IMR-90 (cell line): ENCODE measurements around the gene ALOX15B. TPM values are rescaled to one million over a fixed set of nuclear protein-coding genes. Genes with fewer than 3 reads are reported as not detected.

Experiments
- ATAC-seq: fragments of 200-7000 bp; cut with Tn5 transposase; 2 replicates; pipeline ENCODE4 v1.9.1; 2020; ENCODE audit warnings: low read depth, mild to moderate bottlenecking, moderate library complexity
- BruUV-seq: library from RNA; stranded (reverse); fragments of 400-500 nt; replicated peaks from 2 replicates; lab custom pipeline; 2021; lab: Mats Ljungman, UMichigan
- CTCF ChIA-PET: fragments of 300-600 bp; formaldehyde crosslinking; extraction: SDS; loops from one replicate; lab custom pipeline; 2021; ENCODE audit warnings: antibody characterized with exemption; lab: Yijun Ruan, JAX
- POLR2A ChIA-PET: fragments of 300-600 bp; sonication (Branson Sonifier 250); formaldehyde crosslinking; loops from one replicate; lab custom pipeline; 2022; ENCODE audit warnings: antibody characterized with exemption; ENCODE audit not compliant: unreplicated experiment; lab: Charles Lee
- DNase-seq: peaks from one replicate; pipeline ENCODE4 v3.0.0; 2013
- H2AFZ ChIP-seq: replicated peaks from 2 replicates; pipeline ENCODE3; 2013; ENCODE audit warnings: low read length, mild to moderate bottlenecking; ENCODE audit not compliant: poor library complexity
- H2AK5ac ChIP-seq: 2 replicates; pipeline ENCODE4 v1.6.1; 2013; ENCODE audit warnings: low read depth, low read length, inconsistent platforms
- H2AK9ac ChIP-seq: replicated peaks from 2 replicates; pipeline ENCODE3; 2013; ENCODE audit warnings: mild to moderate bottlenecking, low read depth, low read length, moderate library complexity; ENCODE audit not compliant: poor library complexity
- H2BK120ac ChIP-seq: 2 replicates; pipeline ENCODE4 v1.6.1; 2013; ENCODE audit warnings: low read depth, low read length, inconsistent platforms
- H2BK15ac ChIP-seq: 3 replicates; pipeline ENCODE4 v1.6.1; 2013; ENCODE audit warnings: low read depth, low read length, inconsistent platforms
- H2BK20ac ChIP-seq: 2 replicates; pipeline ENCODE4 v1.6.1; 2013; ENCODE audit warnings: low read depth, mild to moderate bottlenecking, inconsistent platforms, low read length, moderate library complexity
- H2BK5ac ChIP-seq: 2 replicates; pipeline ENCODE4 v1.6.1; 2013; ENCODE audit warnings: mild to moderate bottlenecking, low read depth, low read length, inconsistent platforms; ENCODE audit not compliant: poor library complexity, severe bottlenecking
- H3K14ac ChIP-seq: replicated peaks from 2 replicates; pipeline ENCODE4 v1.6.1; 2013; ENCODE audit warnings: low read depth, low read length, inconsistent platforms
- H3K18ac ChIP-seq: 2 replicates; pipeline ENCODE4 v1.6.1; 2013; ENCODE audit warnings: low read depth, low read length, control low read depth
- H3K23ac ChIP-seq: 2 replicates; pipeline ENCODE4 v1.6.1; 2013; ENCODE audit warnings: low read depth, low read length, inconsistent platforms
- H3K27ac ChIP-seq: 2 replicates; pipeline ENCODE4 v1.5.1; 2013; ENCODE audit warnings: mild to moderate bottlenecking, control low read depth, low read length; ENCODE audit not compliant: insufficient read depth
- H3K27me3 ChIP-seq: 2 replicates; pipeline ENCODE4 v1.6.1; 2013; ENCODE audit warnings: low read length; ENCODE audit not compliant: control insufficient read depth, insufficient read depth
- H3K36me3 ChIP-seq: 2 replicates; pipeline ENCODE4 v1.6.1; 2013; ENCODE audit warnings: low read length, mixed read lengths; ENCODE audit not compliant: control insufficient read depth, insufficient read depth
- H3K4ac ChIP-seq: 2 replicates; pipeline ENCODE4 v1.6.1; 2013; ENCODE audit warnings: low read depth, low read length, inconsistent platforms
- H3K4me1 ChIP-seq: 2 replicates; pipeline ENCODE4 v1.6.1; 2013; ENCODE audit warnings: low read length, mixed read lengths; ENCODE audit not compliant: control insufficient read depth, insufficient read depth
- H3K4me2 ChIP-seq: 2 replicates; pipeline ENCODE4 v1.6.1; 2013; ENCODE audit warnings: low read depth, mild to moderate bottlenecking, control low read depth, low read length, moderate library complexity
- H3K4me3 ChIP-seq: 2 replicates; pipeline ENCODE4 v1.5.1; 2013; ENCODE audit warnings: low read depth, mild to moderate bottlenecking, control low read depth, low read length, moderate library complexity; ENCODE audit not compliant: insufficient read depth
- H3K56ac ChIP-seq: 2 replicates; pipeline ENCODE4 v1.6.1; 2013; ENCODE audit warnings: low read length, inconsistent platforms; ENCODE audit not compliant: insufficient read depth; ENCODE audit errors: extremely low read depth
- H3K79me1 ChIP-seq, 2 experiments: 2 replicates each; pipeline ENCODE4 v1.6.1; 2013; ENCODE audit warnings: low read length in 2 of 2, inconsistent platforms in 1 of 2, low read depth in 1 of 2
- H3K9ac ChIP-seq: 2 replicates; pipeline ENCODE4 v1.6.1; 2013; ENCODE audit warnings: low read depth, low read length, control low read depth
- H3K9me1 ChIP-seq: 2 replicates; pipeline ENCODE4 v1.6.1; 2013; ENCODE audit warnings: low read length, inconsistent platforms; ENCODE audit not compliant: insufficient read depth
- H3K9me3 ChIP-seq: 2 replicates; pipeline ENCODE4 v1.6.1; 2013; ENCODE audit warnings: low read length; ENCODE audit not compliant: control insufficient read depth, insufficient read depth
- H4K20me1 ChIP-seq: 2 replicates; pipeline ENCODE4 v1.6.1; 2013; ENCODE audit warnings: low read length, inconsistent platforms; ENCODE audit not compliant: insufficient read depth
- H4K5ac ChIP-seq: 2 replicates; pipeline ENCODE4 v1.6.1; 2013; ENCODE audit warnings: mild to moderate bottlenecking, low read depth, low read length, control low read depth
- H4K8ac ChIP-seq, 2 experiments: 2 replicates each; pipeline ENCODE4 v1.6.1; 2013; ENCODE audit warnings: low read depth in 2 of 2, low read length in 2 of 2, control low read depth in 1 of 2, inconsistent platforms in 1 of 2
- H4K91ac ChIP-seq: 2 replicates; pipeline ENCODE4 v1.6.1; 2013; ENCODE audit warnings: low read depth, low read length, inconsistent platforms; ENCODE audit not compliant: insufficient read depth
- BHLHE40 ChIP-seq: fragments of 150-350 bp; IDR thresholded peaks from 2 replicates; pipeline ENCODE4 v1.6.1; 2016; ENCODE audit warnings: mild to moderate bottlenecking, low read depth, low read length
- CEBPB ChIP-seq: IDR thresholded peaks from 2 replicates; pipeline ENCODE4 v1.6.1; 2012; ENCODE audit warnings: low read depth, low read length, improper control_type of control experiment
- CHD1 ChIP-seq: IDR thresholded peaks from 2 replicates; pipeline ENCODE4 v1.6.1; 2012; ENCODE audit warnings: low read depth, low read length, improper control_type of control experiment
- FOS ChIP-seq: fragments of 150-350 bp; IDR thresholded peaks from 2 replicates; pipeline ENCODE4 v1.6.1; 2016; ENCODE audit warnings: low read depth, low read length
- MAZ ChIP-seq: IDR thresholded peaks from 2 replicates; pipeline ENCODE4 v1.6.1; 2012; ENCODE audit warnings: low read depth, mild to moderate bottlenecking, low read length, improper control_type of control experiment, moderate library complexity, borderline replicate concordance
- MXI1 ChIP-seq: IDR thresholded peaks from 2 replicates; pipeline ENCODE4 v1.6.1; 2012; ENCODE audit warnings: low read depth, mild to moderate bottlenecking, low read length, moderate library complexity, borderline replicate concordance
- NFE2L2 ChIP-seq: fragments of 150-350 bp; IDR thresholded peaks from 2 replicates; pipeline ENCODE4 v1.6.1; 2016; ENCODE audit warnings: low read depth, mild to moderate bottlenecking, low read length
- POLR2A ChIP-seq: IDR thresholded peaks from 2 replicates; pipeline ENCODE4 v1.6.1; 2012; ENCODE audit warnings: mild to moderate bottlenecking, low read depth, low read length
- RAD21 ChIP-seq: IDR thresholded peaks from 2 replicates; pipeline ENCODE4 v1.6.1; 2012; ENCODE audit warnings: low read length, improper control_type of control experiment
- RCOR1 ChIP-seq: IDR thresholded peaks from 2 replicates; pipeline ENCODE4 v1.6.1; 2012; ENCODE audit warnings: mild to moderate bottlenecking, low read length, improper control_type of control experiment; ENCODE audit not compliant: insufficient replicate concordance
- RFX5 ChIP-seq: IDR thresholded peaks from 2 replicates; pipeline ENCODE4 v1.8.0; 2012; ENCODE audit warnings: low read depth, mild to moderate bottlenecking, low read length, moderate library complexity
- SMC3 ChIP-seq: fragments of 150-350 bp; IDR thresholded peaks from 2 replicates; pipeline ENCODE4 v1.6.1; 2016; ENCODE audit warnings: low read depth, mild to moderate bottlenecking, antibody characterized with exemption, low read length, moderate library complexity
- USF2 ChIP-seq: fragments of 150-350 bp; IDR thresholded peaks from 2 replicates; pipeline ENCODE4 v1.6.1; 2017; ENCODE audit warnings: mild to moderate bottlenecking, antibody characterized with exemption, low read length, low read depth
- WGBS, 2 experiments: methylation state at CpG; one replicate each; pipeline versions ENCODE4 v1.1.5 to v1.1.7; 2013; ENCODE audit warnings: missing lambda C conversion rate in 2 of 2; ENCODE audit not compliant: insufficient read length in 1 of 2; ENCODE audit errors: extremely low coverage in 2 of 2; 5-methylcytosine and 5-hydroxymethylcytosine counted together
- dilution Hi-C: fragments of 300-500 bp; cut with HindIII; formaldehyde crosslinking; loops from one replicate; pipeline ENCODE4 v1.14.3; 2018; ENCODE audit warnings: low sequenced_read_pairs; ENCODE audit not compliant: unreplicated experiment
- in situ Hi-C: fragments of 300-500 bp; cut with MboI; formaldehyde crosslinking; loops from 3 replicates; pipeline ENCODE4 v1.14.3; 2019; ENCODE audit warnings: low sequenced_read_pairs, inconsistent platforms, mixed read lengths
- intact Hi-C: fragments of 100-400 bp; cut with micrococcal nuclease; formaldehyde crosslinking; loops from 2 replicates; pipeline ENCODE4 v1.10.0; 2022
- polyA plus RNA-seq, 3 experiments: library from polyadenylated mRNA; depleted of rRNA; stranded (reverse); fragments of >200 nt; gene quantifications; 2 replicates each; pipeline ENCODE4 v1.2.3, GENCODE V29; 2012; ENCODE audit warnings: low replicate concordance in 1 of 3
- total RNA-seq: library from RNA; depleted of rRNA; stranded (reverse); fragments of >200 nt; gene quantifications from 2 replicates; pipeline ENCODE4 v1.2.3, GENCODE V29; 2012
- TF ChIP-seq, protein P1 (sequence below): fragments of 150-350 bp; IDR thresholded peaks from 2 replicates; pipeline ENCODE4 v1.6.1; 2016; ENCODE audit warnings: low read depth, mild to moderate bottlenecking, low read length, moderate library complexity, borderline replicate concordance
- TF ChIP-seq, protein P2 (sequence below): conservative IDR thresholded peaks from 2 replicates; pipeline ENCODE4 v1.5.1; 2012; ENCODE audit warnings: mild to moderate bottlenecking, low read depth, low read length, improper control_type of control experiment

ALOX15B gene
- total and polyA plus RNA-seq, 2 of the 4 experiments (the other 2 are of a cell fraction): not detected

GRCh38 chr17:8084250-8084649 is 45.4 kb downstream of the ALOX15B start:
- H3K4ac ChIP-seq: no peak overlapping the region
- ATAC-seq: no peak
- 0 out of 2 replicates have a peak, but pooled peaks cover 1% of the 10 kb centered on the region for H3K4me1 ChIP-seq
- no peak overlapping the region for H2BK20ac ChIP-seq
- no peak overlapping the region for H4K91ac ChIP-seq
- no peak overlapping the region for H3K23ac ChIP-seq
- intact Hi-C loops: loop anchor here (5.0 kb wide), 1 partner anchor 73 kb away; no protein-coding TSS in a partner anchor
- H3K4me3 ChIP-seq: no peak overlapping the region
- no peak overlapping the region for H3K4me2 ChIP-seq
- no peak overlapping the region for H3K56ac ChIP-seq
- H3K79me1 ChIP-seq: no peaks in the 10 kb centered on the region
- ChIA-PET CTCF (interaction anchor here (0.9 to 1.2 kb wide), 2 partner anchors 9 to 11 kb away, joined by 4 read pairs; no protein-coding TSS in a partner anchor), POLR2A (no interaction called here)
- TF ChIP-seq POLR2A: no peak
- TF ChIP-seq, protein P1, sequence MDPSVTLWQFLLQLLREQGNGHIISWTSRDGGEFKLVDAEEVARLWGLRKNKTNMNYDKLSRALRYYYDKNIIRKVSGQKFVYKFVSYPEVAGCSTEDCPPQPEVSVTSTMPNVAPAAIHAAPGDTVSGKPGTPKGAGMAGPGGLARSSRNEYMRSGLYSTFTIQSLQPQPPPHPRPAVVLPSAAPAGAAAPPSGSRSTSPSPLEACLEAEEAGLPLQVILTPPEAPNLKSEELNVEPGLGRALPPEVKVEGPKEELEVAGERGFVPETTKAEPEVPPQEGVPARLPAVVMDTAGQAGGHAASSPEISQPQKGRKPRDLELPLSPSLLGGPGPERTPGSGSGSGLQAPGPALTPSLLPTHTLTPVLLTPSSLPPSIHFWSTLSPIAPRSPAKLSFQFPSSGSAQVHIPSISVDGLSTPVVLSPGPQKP: no peak
- no peak for TF ChIP-seq RCOR1
- TF ChIP-seq, protein P2, sequence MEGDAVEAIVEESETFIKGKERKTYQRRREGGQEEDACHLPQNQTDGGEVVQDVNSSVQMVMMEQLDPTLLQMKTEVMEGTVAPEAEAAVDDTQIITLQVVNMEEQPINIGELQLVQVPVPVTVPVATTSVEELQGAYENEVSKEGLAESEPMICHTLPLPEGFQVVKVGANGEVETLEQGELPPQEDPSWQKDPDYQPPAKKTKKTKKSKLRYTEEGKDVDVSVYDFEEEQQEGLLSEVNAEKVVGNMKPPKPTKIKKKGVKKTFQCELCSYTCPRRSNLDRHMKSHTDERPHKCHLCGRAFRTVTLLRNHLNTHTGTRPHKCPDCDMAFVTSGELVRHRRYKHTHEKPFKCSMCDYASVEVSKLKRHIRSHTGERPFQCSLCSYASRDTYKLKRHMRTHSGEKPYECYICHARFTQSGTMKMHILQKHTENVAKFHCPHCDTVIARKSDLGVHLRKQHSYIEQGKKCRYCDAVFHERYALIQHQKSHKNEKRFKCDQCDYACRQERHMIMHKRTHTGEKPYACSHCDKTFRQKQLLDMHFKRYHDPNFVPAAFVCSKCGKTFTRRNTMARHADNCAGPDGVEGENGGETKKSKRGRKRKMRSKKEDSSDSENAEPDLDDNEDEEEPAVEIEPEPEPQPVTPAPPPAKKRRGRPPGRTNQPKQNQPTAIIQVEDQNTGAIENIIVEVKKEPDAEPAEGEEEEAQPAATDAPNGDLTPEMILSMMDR: no peak
- no peak for TF ChIP-seq CHD1
- no peak for TF ChIP-seq CEBPB
- TF ChIP-seq RFX5: no peak
- TF ChIP-seq FOS: no peak
- no peak for TF ChIP-seq SMC3
- no peak for TF ChIP-seq RAD21
- TF ChIP-seq MXI1: no peak
- no peak for TF ChIP-seq USF2
- no peak for TF ChIP-seq NFE2L2
- no peak for TF ChIP-seq BHLHE40
- TF ChIP-seq MAZ: no peak
- H2BK15ac ChIP-seq: no peak overlapping the region
- in situ Hi-C loops: loop anchor here (25.0 kb wide), 2 partner anchors 228 to 678 kb away; partner anchors contain the start of genes ARHGEF15 and SPDYE4
- no peaks in the 10 kb centered on the region for H3K9me3 ChIP-seq
- no peak overlapping the region for H3K9ac ChIP-seq
- H4K20me1 ChIP-seq: no peaks in the 10 kb centered on the region
- H3K27ac ChIP-seq: no peak overlapping the region
- H4K5ac ChIP-seq: no peak overlapping the region
- H2BK120ac ChIP-seq: no peak overlapping the region
- H2AK9ac ChIP-seq: no peak overlapping the region
- peaks cover 63% of the 10 kb centered on the region for H3K27me3 ChIP-seq
- H3K36me3 ChIP-seq: no peaks in the 10 kb centered on the region
- no peak overlapping the region for H2BK5ac ChIP-seq
- no TSS peak for BruUV-seq
- H3K18ac ChIP-seq: no peak overlapping the region
- WGBS, 2 experiments: no CpG with 5 or more reads among the region's 6 CpGs
- H2AK5ac ChIP-seq: no peak overlapping the region
- no peaks in the 10 kb centered on the region for H3K9me1 ChIP-seq
- dilution Hi-C loops: no loop called here
- H4K8ac ChIP-seq: no peak overlapping the region
- no peak overlapping the region for H3K14ac ChIP-seq
- H2AFZ ChIP-seq: peak overlapping the region; percentile 21
- DNase-seq: no peak
